A673 (cell line): ENCODE results near the gene CLSTN3.

Experiments used
- EZH2 ChIP-seq: fragments of 200-600 bp; sonication (generic); IDR thresholded peaks from 2 replicates; pipeline ENCODE4 v1.6.1; 2017; ENCODE audit warnings: borderline replicate concordance, low read depth, mild to moderate bottlenecking, mixed read lengths, antibody characterized with exemption, low read length; ENCODE audit not compliant: poor library complexity, severe bottlenecking
- TF ChIP-seq, protein P1 (sequence below): fragments of 300-800, 200-600 bp; sonication (generic); conservative IDR thresholded peaks from 2 replicates; pipeline ENCODE4 v1.5.1; 2017; ENCODE audit warnings: low read depth, mild to moderate bottlenecking, antibody characterized with exemption, low read length, moderate library complexity, mixed read lengths

DNA sequence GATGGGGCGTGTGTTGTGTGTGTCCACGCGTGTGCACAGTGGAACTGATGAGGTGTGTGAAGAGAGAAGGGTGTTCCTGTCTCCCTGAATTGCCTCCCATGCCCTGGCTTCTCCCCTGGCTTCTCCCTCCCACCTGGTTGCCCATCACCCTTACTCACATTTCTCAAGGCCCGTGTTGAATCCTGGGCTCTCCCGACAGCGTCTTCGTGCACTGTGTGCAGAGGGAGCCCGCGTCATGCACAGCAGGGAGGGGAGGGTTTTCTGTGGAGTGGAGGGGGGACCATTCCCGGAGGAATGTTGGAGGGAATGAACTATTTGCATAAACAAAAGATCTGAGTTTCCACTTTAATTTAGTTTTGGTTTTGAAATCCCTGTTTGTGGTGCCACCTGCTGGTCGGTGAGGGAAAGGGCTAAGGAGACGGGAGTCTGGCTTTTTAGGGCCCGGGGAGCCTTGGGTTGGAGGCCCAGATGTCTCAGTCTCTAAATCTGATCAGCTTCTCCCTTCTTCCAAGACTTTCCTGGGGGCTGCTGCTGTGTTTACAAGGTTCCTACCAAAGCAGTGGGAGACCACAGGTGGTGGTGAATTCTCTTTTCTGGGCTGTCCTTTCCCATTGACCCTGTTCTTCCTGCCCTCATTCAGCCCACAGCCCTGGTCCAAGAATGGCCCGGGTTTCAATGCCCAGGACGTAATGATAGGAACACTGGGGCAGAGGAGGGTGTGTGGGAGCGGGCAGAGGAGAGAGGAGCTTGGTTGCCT, 37.8 kb upstream of the CLSTN3 start, which contains the start of gene C1R:
- TF ChIP-seq, protein P1, sequence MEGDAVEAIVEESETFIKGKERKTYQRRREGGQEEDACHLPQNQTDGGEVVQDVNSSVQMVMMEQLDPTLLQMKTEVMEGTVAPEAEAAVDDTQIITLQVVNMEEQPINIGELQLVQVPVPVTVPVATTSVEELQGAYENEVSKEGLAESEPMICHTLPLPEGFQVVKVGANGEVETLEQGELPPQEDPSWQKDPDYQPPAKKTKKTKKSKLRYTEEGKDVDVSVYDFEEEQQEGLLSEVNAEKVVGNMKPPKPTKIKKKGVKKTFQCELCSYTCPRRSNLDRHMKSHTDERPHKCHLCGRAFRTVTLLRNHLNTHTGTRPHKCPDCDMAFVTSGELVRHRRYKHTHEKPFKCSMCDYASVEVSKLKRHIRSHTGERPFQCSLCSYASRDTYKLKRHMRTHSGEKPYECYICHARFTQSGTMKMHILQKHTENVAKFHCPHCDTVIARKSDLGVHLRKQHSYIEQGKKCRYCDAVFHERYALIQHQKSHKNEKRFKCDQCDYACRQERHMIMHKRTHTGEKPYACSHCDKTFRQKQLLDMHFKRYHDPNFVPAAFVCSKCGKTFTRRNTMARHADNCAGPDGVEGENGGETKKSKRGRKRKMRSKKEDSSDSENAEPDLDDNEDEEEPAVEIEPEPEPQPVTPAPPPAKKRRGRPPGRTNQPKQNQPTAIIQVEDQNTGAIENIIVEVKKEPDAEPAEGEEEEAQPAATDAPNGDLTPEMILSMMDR, result peak; percentile 90
- TF ChIP-seq EZH2, result no peak
